ENCODE measurements around the gene ITPKC. TPM values are rescaled to one million over a fixed set of nuclear protein-coding genes. Genes with fewer than 3 reads are reported as not detected.

The ITPKC gene
- total and polyA plus RNA-seq, 2 of the 13 experiments (the other 11 are each of a cell fraction or from before 2014, with no cell fraction given) = 6.9 to 11.2 TPM

DNA sequence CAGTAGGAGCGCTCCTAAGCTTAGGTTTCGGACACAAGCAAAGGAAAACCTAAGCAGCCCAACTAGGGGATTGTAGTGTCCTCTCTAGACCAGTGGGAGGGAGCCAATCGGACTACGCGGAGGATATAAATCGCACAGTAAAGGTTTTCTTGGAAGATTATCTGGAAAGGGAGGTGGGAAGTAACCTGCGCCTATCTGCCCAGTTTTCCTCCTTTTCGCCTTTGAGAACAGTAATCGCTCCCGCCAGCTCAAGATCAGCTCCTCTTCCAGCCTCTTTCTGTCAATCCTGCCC lies 60.7 kb downstream of the ITPKC start (continued):
- TF ChIP-seq, protein P1, sequence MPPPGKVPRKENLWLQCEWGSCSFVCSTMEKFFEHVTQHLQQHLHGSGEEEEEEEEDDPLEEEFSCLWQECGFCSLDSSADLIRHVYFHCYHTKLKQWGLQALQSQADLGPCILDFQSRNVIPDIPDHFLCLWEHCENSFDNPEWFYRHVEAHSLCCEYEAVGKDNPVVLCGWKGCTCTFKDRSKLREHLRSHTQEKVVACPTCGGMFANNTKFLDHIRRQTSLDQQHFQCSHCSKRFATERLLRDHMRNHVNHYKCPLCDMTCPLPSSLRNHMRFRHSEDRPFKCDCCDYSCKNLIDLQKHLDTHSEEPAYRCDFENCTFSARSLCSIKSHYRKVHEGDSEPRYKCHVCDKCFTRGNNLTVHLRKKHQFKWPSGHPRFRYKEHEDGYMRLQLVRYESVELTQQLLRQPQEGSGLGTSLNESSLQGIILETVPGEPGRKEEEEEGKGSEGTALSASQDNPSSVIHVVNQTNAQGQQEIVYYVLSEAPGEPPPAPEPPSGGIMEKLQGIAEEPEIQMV (CRISPR knock-in tag; IDR thresholded peaks at IDR 0.05; ENCODE audit: low read depth) = no peak
- TF ChIP-seq TAF1 (CRISPR knock-in tag; IDR thresholded peaks at IDR 0.05) (peak; percentile 46; the same call in 1 of the 2 replicates), RFXANK (CRISPR knock-in tag; IDR thresholded peaks at IDR 0.05) (peak; percentile 98), ZNF530 (CRISPR knock-in tag; IDR thresholded peaks at IDR 0.05; ENCODE audit: low read depth) (no peak), MEIS2 (CRISPR knock-in tag; IDR thresholded peaks at IDR 0.05) (0 out of 2 replicates have a peak, but pooled peaks have one; percentile 30), ZGPAT (CRISPR knock-in tag; IDR thresholded peaks at IDR 0.05) (peak; percentile 59; the same call in 1 of the 2 replicates), FOXP4 (CRISPR knock-in tag; IDR thresholded peaks at IDR 0.05) (no peak), MIXL1 (CRISPR knock-in tag; IDR thresholded peaks at IDR 0.05) (0 out of 2 replicates have a peak, but pooled peaks have one; percentile 5), ISL2 (CRISPR knock-in tag; IDR thresholded peaks at IDR 0.05) (0 out of 2 replicates have a peak, but pooled peaks have one; percentile 20), SNAPC4 (CRISPR knock-in tag; IDR thresholded peaks at IDR 0.05) (peak; percentile 81; the same call in 1 of the 2 replicates), ZFY (CRISPR knock-in tag; IDR thresholded peaks at IDR 0.05) (no peak), ZNF776 (CRISPR knock-in tag; IDR thresholded peaks at IDR 0.05) (peak; percentile 6; the same call in 1 of the 2 replicates), ATF1 (CRISPR knock-in tag; IDR thresholded peaks at IDR 0.05) (peak; percentile 77; the same call in 1 of the 2 replicates), SNAPC2 (CRISPR knock-in tag; IDR thresholded peaks at IDR 0.05) (0 out of 2 replicates have a peak, but pooled peaks have one; percentile 56), GMEB2 (CRISPR knock-in tag; IDR thresholded peaks at IDR 0.05; ENCODE audit: low read depth) (0 out of 2 replicates have a peak, but pooled peaks have one; percentile 2), CREM (IDR thresholded peaks at IDR 0.05) (peak; percentile 69), CREM (CRISPR knock-in tag; IDR thresholded peaks at IDR 0.05) (no peak), ZFP36L1 (CRISPR knock-in tag; IDR thresholded peaks at IDR 0.05) (0 out of 2 replicates have a peak, but pooled peaks have one; percentile 29), KDM5A (IDR thresholded peaks at IDR 0.05; ENCODE audit: borderline replicate concordance, low read length) (peak; percentile 23; the same call in 1 of the 2 replicates), ZNF790 (CRISPR knock-in tag; IDR thresholded peaks at IDR 0.05; ENCODE audit: borderline replicate concordance) (0 out of 2 replicates have a peak, but pooled peaks have one; percentile 24)

All from HepG2 (cell line).